ENCODE results near the gene NMT1. TPM values are rescaled to one million over a fixed set of nuclear protein-coding genes. Genes with fewer than 3 reads are reported as not detected.

Gene NMT1
- total RNA-seq, 1 experiment from 2014 or later, result 152 TPM

DNA sequence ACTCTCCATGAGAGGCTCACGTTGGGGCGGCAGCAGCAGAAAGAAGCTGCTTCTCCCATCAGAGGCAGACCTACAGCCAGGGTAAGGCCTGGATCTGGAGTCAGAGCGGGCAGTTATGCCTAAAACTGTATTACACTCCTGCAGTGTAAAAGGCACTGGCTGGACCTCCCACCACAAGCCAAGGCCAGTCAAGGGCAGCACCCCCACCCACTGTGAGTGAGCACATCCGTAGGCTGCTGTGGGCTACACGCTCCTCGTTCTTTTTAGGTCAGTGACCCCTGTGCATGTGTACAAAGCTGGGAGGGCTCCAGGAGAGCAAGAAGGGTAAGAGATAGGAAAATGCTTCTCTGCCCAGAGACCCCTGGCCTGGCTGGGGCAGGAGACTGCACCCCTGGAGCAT is 30.4 kb upstream of the NMT1 start:
- Mint-ChIP-seq H3K27me3 (ENCODE audit: low read depth) (no peaks in the 10 kb centered on the region), H3K4me3 (no peak overlapping the region), H3K4me1 (no peaks in the 10 kb centered on the region), H3K36me3 (peaks cover 37% of the 10 kb centered on the region), H3K27ac (no peak overlapping the region), H3K9me3 (no peaks in the 10 kb centered on the region)
- ATAC-seq, result no peak
- POLR2A ChIA-PET, result no interaction called here
- no peak for DNase-seq (ENCODE audit: low spot score)
- CTCF ChIA-PET, result no interaction called here
- TF ChIP-seq HMGA2 (CRISPR knock-in tag; IDR thresholded peaks at IDR 0.05) (no peak), TCF7 (CRISPR knock-in tag; IDR thresholded peaks at IDR 0.05; ENCODE audit: low read depth) (no peak), JAZF1 (CRISPR knock-in tag; IDR thresholded peaks at IDR 0.05) (no peak), ESRRA (CRISPR knock-in tag; IDR thresholded peaks at IDR 0.05; ENCODE audit: borderline replicate concordance) (no peak), ZNF532 (CRISPR knock-in tag; IDR thresholded peaks at IDR 0.05; ENCODE audit: borderline replicate concordance) (no peak)

- ATAC-seq, result no peak
- POLR2A ChIA-PET, result no interaction called here
- H3K27ac Mint-ChIP-seq, result no peak overlapping the region
Observed at GRCh38 chr17:45031231-45032173, 29.6 kb upstream of the NMT1 start.

DNA sequence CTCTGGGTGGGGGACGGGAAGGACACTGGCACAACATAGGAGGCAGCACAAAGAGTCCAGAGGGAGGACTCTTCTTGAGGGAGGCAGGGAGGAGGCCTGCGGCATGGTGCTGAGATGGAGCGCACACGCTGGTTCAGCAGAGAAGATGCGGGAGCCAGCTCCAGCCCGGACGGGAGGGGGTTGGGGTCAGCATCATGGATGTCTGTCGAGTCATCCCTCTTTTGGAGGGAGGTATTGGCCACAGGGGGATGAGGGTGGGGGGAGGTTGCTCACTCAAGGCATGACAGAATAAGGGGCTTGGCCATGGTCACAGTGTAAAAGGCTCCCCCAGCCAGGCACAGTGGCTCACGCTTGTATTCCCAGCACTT is 29.0 kb upstream of the NMT1 start:
- no peaks in the 10 kb centered on the region for H3K27me3 Mint-ChIP-seq (ENCODE audit: low read depth)
- ATAC-seq (no peak), DNase-seq (ENCODE audit: low spot score) (no peak)
- no peak overlapping the region for H3K4me3 Mint-ChIP-seq
- H3K27ac Mint-ChIP-seq, result no peak overlapping the region
- TF ChIP-seq, protein P1, sequence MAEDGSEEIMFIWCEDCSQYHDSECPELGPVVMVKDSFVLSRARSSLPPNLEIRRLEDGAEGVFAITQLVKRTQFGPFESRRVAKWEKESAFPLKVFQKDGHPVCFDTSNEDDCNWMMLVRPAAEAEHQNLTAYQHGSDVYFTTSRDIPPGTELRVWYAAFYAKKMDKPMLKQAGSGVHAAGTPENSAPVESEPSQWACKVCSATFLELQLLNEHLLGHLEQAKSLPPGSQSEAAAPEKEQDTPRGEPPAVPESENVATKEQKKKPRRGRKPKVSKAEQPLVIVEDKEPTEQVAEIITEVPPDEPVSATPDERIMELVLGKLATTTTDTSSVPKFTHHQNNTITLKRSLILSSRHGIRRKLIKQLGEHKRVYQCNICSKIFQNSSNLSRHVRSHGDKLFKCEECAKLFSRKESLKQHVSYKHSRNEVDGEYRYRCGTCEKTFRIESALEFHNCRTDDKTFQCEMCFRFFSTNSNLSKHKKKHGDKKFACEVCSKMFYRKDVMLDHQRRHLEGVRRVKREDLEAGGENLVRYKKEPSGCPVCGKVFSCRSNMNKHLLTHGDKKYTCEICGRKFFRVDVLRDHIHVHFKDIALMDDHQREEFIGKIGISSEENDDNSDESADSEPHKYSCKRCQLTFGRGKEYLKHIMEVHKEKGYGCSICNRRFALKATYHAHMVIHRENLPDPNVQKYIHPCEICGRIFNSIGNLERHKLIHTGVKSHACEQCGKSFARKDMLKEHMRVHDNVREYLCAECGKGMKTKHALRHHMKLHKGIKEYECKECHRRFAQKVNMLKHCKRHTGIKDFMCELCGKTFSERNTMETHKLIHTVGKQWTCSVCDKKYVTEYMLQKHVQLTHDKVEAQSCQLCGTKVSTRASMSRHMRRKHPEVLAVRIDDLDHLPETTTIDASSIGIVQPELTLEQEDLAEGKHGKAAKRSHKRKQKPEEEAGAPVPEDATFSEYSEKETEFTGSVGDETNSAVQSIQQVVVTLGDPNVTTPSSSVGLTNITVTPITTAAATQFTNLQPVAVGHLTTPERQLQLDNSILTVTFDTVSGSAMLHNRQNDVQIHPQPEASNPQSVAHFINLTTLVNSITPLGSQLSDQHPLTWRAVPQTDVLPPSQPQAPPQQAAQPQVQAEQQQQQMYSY (CRISPR knock-in tag; IDR thresholded peaks at IDR 0.05), result no peak
- TF ChIP-seq, protein P2, sequence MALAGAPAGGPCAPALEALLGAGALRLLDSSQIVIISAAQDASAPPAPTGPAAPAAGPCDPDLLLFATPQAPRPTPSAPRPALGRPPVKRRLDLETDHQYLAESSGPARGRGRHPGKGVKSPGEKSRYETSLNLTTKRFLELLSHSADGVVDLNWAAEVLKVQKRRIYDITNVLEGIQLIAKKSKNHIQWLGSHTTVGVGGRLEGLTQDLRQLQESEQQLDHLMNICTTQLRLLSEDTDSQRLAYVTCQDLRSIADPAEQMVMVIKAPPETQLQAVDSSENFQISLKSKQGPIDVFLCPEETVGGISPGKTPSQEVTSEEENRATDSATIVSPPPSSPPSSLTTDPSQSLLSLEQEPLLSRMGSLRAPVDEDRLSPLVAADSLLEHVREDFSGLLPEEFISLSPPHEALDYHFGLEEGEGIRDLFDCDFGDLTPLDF (CRISPR knock-in tag; IDR thresholded peaks at IDR 0.05), result no peak
- no peak for TF ChIP-seq SOX15 (CRISPR knock-in tag; IDR thresholded peaks at IDR 0.05)
- no peak for TF ChIP-seq NR1H2 (CRISPR knock-in tag; IDR thresholded peaks at IDR 0.05)
- TF ChIP-seq, protein P3, sequence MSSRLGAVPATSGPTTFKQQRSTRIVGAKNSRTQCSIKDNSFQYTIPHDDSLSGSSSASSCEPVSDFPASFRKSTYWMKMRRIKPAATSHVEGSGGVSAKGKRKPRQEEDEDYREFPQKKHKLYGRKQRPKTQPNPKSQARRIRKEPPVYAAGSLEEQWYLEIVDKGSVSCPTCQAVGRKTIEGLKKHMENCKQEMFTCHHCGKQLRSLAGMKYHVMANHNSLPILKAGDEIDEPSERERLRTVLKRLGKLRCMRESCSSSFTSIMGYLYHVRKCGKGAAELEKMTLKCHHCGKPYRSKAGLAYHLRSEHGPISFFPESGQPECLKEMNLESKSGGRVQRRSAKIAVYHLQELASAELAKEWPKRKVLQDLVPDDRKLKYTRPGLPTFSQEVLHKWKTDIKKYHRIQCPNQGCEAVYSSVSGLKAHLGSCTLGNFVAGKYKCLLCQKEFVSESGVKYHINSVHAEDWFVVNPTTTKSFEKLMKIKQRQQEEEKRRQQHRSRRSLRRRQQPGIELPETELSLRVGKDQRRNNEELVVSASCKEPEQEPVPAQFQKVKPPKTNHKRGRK (CRISPR knock-in tag; IDR thresholded peaks at IDR 0.05; ENCODE audit: borderline replicate concordance), result no peak
- no peak for TF ChIP-seq FOXP1 (CRISPR knock-in tag; IDR thresholded peaks at IDR 0.05; ENCODE audit: borderline replicate concordance)
- no peak for TF ChIP-seq SMAD4 (CRISPR knock-in tag; IDR thresholded peaks at IDR 0.05)
- ChIA-PET CTCF (interaction anchor here (0.9 to 1.2 kb wide), 4 partner anchors 9 to 111 kb away, joined by 3 to 6 read pairs (median 4); no protein-coding TSS in a partner anchor), POLR2A (no interaction called here)
- peaks cover 29% of the 10 kb centered on the region for H3K36me3 Mint-ChIP-seq
- H3K9me3 Mint-ChIP-seq, result no peaks in the 10 kb centered on the region
- no peaks in the 10 kb centered on the region for H3K4me1 Mint-ChIP-seq

More at GRCh38 chr17:45031231-45032173, 29.6 kb upstream of the NMT1 start:
- DNase-seq (ENCODE audit: low spot score), result no peak
- CTCF ChIA-PET, result interaction anchor here (0.9 to 1.2 kb wide), 4 partner anchors 8 to 111 kb away, joined by 3 to 6 read pairs (median 4); no protein-coding TSS in a partner anchor
- H3K4me3 Mint-ChIP-seq, result no peak overlapping the region
- H3K4me1 Mint-ChIP-seq, result no peaks in the 10 kb centered on the region
- H3K36me3 Mint-ChIP-seq, result peaks cover 36% of the 10 kb centered on the region
- TF ChIP-seq, protein P4, sequence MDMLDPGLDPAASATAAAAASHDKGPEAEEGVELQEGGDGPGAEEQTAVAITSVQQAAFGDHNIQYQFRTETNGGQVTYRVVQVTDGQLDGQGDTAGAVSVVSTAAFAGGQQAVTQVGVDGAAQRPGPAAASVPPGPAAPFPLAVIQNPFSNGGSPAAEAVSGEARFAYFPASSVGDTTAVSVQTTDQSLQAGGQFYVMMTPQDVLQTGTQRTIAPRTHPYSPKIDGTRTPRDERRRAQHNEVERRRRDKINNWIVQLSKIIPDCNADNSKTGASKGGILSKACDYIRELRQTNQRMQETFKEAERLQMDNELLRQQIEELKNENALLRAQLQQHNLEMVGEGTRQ (CRISPR knock-in tag; IDR thresholded peaks at IDR 0.05), result no peak
- no peak for TF ChIP-seq NR1H2 (CRISPR knock-in tag; IDR thresholded peaks at IDR 0.05)
- TF ChIP-seq ESRRA (CRISPR knock-in tag; IDR thresholded peaks at IDR 0.05; ENCODE audit: borderline replicate concordance), result no peak
- TF ChIP-seq, protein P5, sequence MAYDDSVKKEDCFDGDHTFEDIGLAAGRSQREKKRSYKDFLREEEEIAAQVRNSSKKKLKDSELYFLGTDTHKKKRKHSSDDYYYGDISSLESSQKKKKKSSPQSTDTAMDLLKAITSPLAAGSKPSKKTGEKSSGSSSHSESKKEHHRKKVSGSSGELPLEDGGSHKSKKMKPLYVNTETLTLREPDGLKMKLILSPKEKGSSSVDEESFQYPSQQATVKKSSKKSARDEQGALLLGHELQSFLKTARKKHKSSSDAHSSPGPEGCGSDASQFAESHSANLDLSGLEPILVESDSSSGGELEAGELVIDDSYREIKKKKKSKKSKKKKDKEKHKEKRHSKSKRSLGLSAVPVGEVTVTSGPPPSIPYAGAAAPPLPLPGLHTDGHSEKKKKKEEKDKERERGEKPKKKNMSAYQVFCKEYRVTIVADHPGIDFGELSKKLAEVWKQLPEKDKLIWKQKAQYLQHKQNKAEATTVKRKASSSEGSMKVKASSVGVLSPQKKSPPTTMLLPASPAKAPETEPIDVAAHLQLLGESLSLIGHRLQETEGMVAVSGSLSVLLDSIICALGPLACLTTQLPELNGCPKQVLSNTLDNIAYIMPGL (CRISPR knock-in tag; IDR thresholded peaks at IDR 0.05), result no peak
- TF ChIP-seq ZNF416 (CRISPR knock-in tag; IDR thresholded peaks at IDR 0.05), result no peak
- no peaks in the 10 kb centered on the region for H3K9me3 Mint-ChIP-seq
- no peaks in the 10 kb centered on the region for H3K27me3 Mint-ChIP-seq (ENCODE audit: low read depth)
